Lower lobe of right lung (tissue), 2 donors: ENCODE data around the gene LRP1. TPM values are rescaled to one million over a fixed set of nuclear protein-coding genes. Genes with fewer than 3 reads are reported as not detected.

Experiments
- ATAC-seq, 2 donors: fragments of 200-7000 bp; cut with Tn5 transposase; one replicate each; pipeline ENCODE4 v1.9.1; 2020 to 2022; ENCODE audit warnings: mild to moderate bottlenecking in 2 of 2, moderate library complexity in 2 of 2
- DNase-seq: peaks from one replicate; pipeline ENCODE4 v3.0.0-alpha.2; 2020
- H3K27ac ChIP-seq: fragments of 200-600 bp; one replicate; pipeline ENCODE4 v1.8.0; 2022
- H3K27me3 ChIP-seq: fragments of 200-600 bp; one replicate; pipeline ENCODE4 v1.8.0; 2022; ENCODE audit warnings: low read depth
- H3K36me3 ChIP-seq: fragments of 200-600 bp; one replicate; pipeline ENCODE4 v1.8.0; 2022; ENCODE audit warnings: mild to moderate bottlenecking
- H3K4me1 ChIP-seq: fragments of 200-600 bp; one replicate; pipeline ENCODE4 v1.8.0; 2022
- H3K4me3 ChIP-seq: fragments of 200-600 bp; one replicate; pipeline ENCODE4 v1.8.0; 2022; ENCODE audit warnings: mild to moderate bottlenecking
- H3K9me3 ChIP-seq: fragments of 200-600 bp; one replicate; pipeline ENCODE4 v1.8.0; 2022
- intact Hi-C: fragments of 100-400 bp; cut with DNase I; formaldehyde crosslinking; loops from one replicate; pipeline ENCODE4 v1.11.0; 2022
- total RNA-seq: library from RNA; stranded (reverse); fragmentation: NEBNext Ultra II Directional; extraction: Animal tissue kit (Norgen Biotek cat#: 25700); gene quantifications from one replicate; pipeline ENCODE4 v1.2.1, GENCODE V29; 2021
- TF ChIP-seq, protein P1 (sequence below): fragments of 200-600 bp; IDR thresholded peaks from one replicate; pipeline ENCODE4 v1.8.0; 2022; ENCODE audit warnings: antibody characterized with exemption, mild to moderate bottlenecking
- donor health status: DM: no; HTN: yes; CAD: no; lungs with severe emphysema.

The LRP1 gene
- total RNA-seq, 1 donor from 2014 or later, result 404 TPM

DNA sequence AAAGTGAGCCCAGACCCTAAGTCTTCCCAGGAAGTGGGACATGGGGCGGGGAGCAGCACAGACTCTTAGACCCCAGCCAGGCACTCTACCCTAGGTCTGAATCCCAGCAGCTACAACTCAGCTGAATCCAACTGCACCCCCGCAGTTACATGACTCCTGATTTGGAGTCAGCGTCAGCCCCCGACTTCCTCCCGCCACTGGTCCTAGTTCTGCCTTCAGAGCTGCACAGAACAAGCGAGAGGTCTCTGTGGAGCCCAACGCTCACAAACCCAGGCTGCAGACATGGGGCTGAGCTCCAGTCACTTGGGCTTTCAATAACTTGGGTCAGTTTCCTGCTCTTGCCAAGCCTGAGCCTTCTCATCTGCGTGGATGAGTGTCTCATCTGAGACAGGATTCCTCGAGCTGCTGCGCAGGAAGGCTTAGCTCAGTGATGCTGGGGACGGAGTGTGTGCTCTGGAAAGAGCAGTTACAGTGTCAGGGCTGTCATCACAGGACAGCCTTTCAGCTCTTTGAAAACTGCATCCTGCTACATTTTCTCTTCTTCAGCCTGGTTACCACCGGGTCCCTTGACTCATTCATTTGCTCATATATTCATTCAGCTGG lies 57.7 kb downstream of the LRP1 start:
- Histone ChIP-seq H3K27me3 (no peaks in the 10 kb centered on the region), H3K9me3 (no peaks in the 10 kb centered on the region), H3K27ac (no peak overlapping the region), H3K36me3 (peaks cover 98% of the 10 kb centered on the region), H3K4me3 (no peak overlapping the region), H3K4me1 (peaks cover 10% of the 10 kb centered on the region)
- intact Hi-C loops, result no loop called here
- TF ChIP-seq, protein P1, sequence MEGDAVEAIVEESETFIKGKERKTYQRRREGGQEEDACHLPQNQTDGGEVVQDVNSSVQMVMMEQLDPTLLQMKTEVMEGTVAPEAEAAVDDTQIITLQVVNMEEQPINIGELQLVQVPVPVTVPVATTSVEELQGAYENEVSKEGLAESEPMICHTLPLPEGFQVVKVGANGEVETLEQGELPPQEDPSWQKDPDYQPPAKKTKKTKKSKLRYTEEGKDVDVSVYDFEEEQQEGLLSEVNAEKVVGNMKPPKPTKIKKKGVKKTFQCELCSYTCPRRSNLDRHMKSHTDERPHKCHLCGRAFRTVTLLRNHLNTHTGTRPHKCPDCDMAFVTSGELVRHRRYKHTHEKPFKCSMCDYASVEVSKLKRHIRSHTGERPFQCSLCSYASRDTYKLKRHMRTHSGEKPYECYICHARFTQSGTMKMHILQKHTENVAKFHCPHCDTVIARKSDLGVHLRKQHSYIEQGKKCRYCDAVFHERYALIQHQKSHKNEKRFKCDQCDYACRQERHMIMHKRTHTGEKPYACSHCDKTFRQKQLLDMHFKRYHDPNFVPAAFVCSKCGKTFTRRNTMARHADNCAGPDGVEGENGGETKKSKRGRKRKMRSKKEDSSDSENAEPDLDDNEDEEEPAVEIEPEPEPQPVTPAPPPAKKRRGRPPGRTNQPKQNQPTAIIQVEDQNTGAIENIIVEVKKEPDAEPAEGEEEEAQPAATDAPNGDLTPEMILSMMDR, result no peak
- ATAC-seq, result no peak
- DNase-seq, result no peak

DNA sequence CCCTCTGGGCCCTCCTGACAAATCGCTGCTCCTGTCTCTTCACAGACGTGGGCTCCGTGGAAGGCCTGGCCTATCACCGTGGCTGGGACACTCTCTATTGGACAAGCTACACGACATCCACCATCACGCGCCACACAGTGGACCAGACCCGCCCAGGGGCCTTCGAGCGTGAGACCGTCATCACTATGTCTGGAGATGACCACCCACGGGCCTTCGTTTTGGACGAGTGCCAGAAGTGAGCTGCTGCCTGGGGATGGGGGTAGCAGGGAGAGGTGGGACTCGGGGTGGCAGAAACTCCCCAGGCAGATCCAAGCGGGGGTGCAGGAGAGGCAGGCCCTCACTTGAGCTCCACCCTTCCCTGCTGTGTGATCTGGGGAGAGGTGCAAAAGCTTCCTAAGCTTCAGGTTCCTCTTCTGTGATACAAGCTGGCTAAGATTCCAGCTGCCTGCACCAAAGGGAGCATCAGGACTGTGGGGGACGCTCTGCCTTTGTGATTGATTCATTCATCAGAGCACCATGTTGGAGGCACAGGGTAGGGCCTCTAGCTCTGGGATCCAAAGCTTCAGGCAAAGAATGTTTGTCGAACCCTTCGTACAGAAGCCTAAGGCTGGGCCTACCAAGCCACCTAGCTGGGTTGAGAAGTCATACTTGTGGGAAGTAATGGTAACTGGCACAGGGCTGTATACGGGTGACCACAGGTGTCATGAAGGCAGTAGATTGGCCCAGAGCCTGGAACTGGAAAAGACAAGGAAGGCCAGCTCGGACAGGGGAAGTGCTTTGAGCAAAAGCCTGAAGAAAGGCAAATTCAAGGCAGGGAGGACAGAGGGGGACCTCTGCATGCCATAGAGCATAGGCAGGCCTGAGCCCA lies 59.2 kb downstream of the LRP1 start:
- peaks cover 90% of the 10 kb centered on the region for H3K36me3 ChIP-seq

DNA sequence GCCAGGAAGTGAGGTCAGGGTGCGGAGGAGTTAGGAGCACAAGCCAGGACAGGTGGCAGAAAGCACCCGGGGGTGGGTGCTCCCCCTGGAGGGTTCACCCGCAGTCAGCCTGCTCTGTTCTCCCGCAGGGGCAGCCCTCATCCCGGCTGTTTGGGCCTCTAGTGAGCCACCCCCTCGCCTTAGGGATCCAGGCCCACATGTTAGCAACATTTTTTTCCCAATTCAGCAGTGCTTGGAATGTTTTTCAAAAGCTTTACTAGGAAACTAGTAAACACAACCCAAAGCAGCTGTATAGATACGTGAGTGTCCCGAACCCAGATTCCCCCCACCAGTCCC lies 59.8 kb downstream of the LRP1 start:
- peaks cover 10% of the 10 kb centered on the region for H3K4me1 ChIP-seq
- ATAC-seq (no peak), DNase-seq (no peak)
- no peak overlapping the region for H3K4me3 ChIP-seq
- intact Hi-C loops, result no loop called here
- H3K9me3 ChIP-seq, result no peaks in the 10 kb centered on the region
- H3K27ac ChIP-seq, result no peak overlapping the region
- TF ChIP-seq, protein P1, result no peak
- no peaks in the 10 kb centered on the region for H3K27me3 ChIP-seq
- peaks cover 93% of the 10 kb centered on the region for H3K36me3 ChIP-seq

More for the DNA sequence above, 59.2 kb downstream of the LRP1 start:
- no peaks in the 10 kb centered on the region for H3K9me3 ChIP-seq
- TF ChIP-seq, protein P1, result no peak
- peaks cover 10% of the 10 kb centered on the region for H3K4me1 ChIP-seq
- no peak for ATAC-seq
- no peaks in the 10 kb centered on the region for H3K27me3 ChIP-seq
- H3K4me3 ChIP-seq, result no peak overlapping the region
- DNase-seq, result no peak
- intact Hi-C loops, result no loop called here
- no peak overlapping the region for H3K27ac ChIP-seq

DNA sequence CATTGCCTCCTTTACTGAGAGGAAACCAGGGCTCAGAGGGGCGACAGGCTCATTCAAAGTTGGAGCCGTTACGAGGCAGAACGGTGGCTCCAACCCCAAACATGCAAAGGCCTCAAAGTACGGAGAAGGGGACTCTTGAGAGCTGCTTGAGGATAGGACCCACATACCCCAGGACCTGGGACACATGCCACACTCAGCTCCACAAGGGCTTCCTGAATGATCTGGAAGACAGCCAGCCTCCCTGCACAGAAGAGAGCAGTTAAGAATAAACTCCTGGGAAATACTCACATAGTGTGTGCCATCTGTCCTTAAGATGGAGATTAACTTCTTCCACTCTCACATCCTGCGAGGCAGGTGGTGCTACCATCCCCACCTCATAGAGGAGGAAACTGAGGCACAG lies 61.8 kb downstream of the LRP1 start:
- H3K36me3 ChIP-seq, result peaks cover 93% of the 10 kb centered on the region
- intact Hi-C loops, result no loop called here
- no peak overlapping the region for H3K27ac ChIP-seq
- H3K4me3 ChIP-seq, result no peak overlapping the region
- peaks cover 10% of the 10 kb centered on the region for H3K4me1 ChIP-seq
- DNase-seq, result peak; percentile 67
- TF ChIP-seq, protein P1, result no peak
- peak; percentile 53 to 73 for ATAC-seq
- H3K9me3 ChIP-seq, result no peaks in the 10 kb centered on the region
- H3K27me3 ChIP-seq, result no peaks in the 10 kb centered on the region

DNA sequence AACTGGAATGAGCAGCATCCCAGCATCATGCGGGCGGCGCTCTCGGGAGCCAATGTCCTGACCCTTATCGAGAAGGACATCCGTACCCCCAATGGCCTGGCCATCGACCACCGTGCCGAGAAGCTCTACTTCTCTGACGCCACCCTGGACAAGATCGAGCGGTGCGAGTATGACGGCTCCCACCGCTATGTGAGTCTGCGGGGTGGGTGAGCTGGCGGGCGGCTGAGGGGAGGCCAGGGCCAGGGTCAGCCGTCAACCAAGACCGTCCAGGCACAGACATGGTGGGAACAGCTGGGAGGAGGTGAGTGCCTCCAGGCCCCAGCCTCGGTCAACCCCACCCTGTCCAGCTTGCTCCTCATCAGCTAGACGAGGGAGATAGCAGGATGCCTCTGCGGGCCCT lies 62.5 kb downstream of the LRP1 start:
- ATAC-seq (no peak), DNase-seq (no peak)
- H3K27ac ChIP-seq, result no peak overlapping the region
- intact Hi-C loops, result no loop called here
- H3K27me3 ChIP-seq, result no peaks in the 10 kb centered on the region
- TF ChIP-seq, protein P1, result no peak
- H3K9me3 ChIP-seq, result no peaks in the 10 kb centered on the region
- peaks cover 93% of the 10 kb centered on the region for H3K36me3 ChIP-seq
- H3K4me3 ChIP-seq, result no peak overlapping the region
- peaks cover 10% of the 10 kb centered on the region for H3K4me1 ChIP-seq
